ENCODE measurements around the gene PDE11A. TPM values are rescaled to one million over a fixed set of nuclear protein-coding genes. Genes with fewer than 3 reads are reported as not detected.

PDE11A gene
- total and polyA plus RNA-seq, 2 experiments from 2014 or later, result 0.08 to 0.73 TPM

GRCh38 chr2:177714704-177715103 is 357.9 kb downstream of the PDE11A start:
- no peaks in the 10 kb centered on the region for H3K36me3 ChIP-seq (ENCODE audit: insufficient read depth)
- no peaks in the 10 kb centered on the region for H3K36me3 Mint-ChIP-seq (ENCODE audit: low read depth)
- ATAC-seq (peak; percentile 32; the same call in 1 of the 3 replicates), DNase-seq (ENCODE audit: low spot score) (no peak)
- no peaks in the 10 kb centered on the region for H3K4me1 ChIP-seq (ENCODE audit: insufficient read depth)
- H3K27ac ChIP-seq (ENCODE audit: low read depth), result no peak overlapping the region
- no peak overlapping the region for H3K4me3 Mint-ChIP-seq
- H2AFZ ChIP-seq, result peak overlapping the region; percentile 25
- H3K4me3 ChIP-seq, result no peak overlapping the region
- peaks cover 10% of the 10 kb centered on the region for H3K4me1 Mint-ChIP-seq
- TF ChIP-seq STAT1 (IDR thresholded peaks at IDR 0.05; ENCODE audit: unreplicated experiment), result no peak
- TF ChIP-seq, protein P1, sequence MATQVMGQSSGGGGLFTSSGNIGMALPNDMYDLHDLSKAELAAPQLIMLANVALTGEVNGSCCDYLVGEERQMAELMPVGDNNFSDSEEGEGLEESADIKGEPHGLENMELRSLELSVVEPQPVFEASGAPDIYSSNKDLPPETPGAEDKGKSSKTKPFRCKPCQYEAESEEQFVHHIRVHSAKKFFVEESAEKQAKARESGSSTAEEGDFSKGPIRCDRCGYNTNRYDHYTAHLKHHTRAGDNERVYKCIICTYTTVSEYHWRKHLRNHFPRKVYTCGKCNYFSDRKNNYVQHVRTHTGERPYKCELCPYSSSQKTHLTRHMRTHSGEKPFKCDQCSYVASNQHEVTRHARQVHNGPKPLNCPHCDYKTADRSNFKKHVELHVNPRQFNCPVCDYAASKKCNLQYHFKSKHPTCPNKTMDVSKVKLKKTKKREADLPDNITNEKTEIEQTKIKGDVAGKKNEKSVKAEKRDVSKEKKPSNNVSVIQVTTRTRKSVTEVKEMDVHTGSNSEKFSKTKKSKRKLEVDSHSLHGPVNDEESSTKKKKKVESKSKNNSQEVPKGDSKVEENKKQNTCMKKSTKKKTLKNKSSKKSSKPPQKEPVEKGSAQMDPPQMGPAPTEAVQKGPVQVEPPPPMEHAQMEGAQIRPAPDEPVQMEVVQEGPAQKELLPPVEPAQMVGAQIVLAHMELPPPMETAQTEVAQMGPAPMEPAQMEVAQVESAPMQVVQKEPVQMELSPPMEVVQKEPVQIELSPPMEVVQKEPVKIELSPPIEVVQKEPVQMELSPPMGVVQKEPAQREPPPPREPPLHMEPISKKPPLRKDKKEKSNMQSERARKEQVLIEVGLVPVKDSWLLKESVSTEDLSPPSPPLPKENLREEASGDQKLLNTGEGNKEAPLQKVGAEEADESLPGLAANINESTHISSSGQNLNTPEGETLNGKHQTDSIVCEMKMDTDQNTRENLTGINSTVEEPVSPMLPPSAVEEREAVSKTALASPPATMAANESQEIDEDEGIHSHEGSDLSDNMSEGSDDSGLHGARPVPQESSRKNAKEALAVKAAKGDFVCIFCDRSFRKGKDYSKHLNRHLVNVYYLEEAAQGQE (IDR thresholded peaks at IDR 0.05; ENCODE audit: unreplicated experiment), result no peak
- TF ChIP-seq, protein P2, sequence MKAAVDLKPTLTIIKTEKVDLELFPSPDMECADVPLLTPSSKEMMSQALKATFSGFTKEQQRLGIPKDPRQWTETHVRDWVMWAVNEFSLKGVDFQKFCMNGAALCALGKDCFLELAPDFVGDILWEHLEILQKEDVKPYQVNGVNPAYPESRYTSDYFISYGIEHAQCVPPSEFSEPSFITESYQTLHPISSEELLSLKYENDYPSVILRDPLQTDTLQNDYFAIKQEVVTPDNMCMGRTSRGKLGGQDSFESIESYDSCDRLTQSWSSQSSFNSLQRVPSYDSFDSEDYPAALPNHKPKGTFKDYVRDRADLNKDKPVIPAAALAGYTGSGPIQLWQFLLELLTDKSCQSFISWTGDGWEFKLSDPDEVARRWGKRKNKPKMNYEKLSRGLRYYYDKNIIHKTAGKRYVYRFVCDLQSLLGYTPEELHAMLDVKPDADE (IDR thresholded peaks at IDR 0.05), result no peak
- TF ChIP-seq CREB1 (CRISPR knock-in tag; IDR thresholded peaks at IDR 0.05; ENCODE audit: low read depth), result no peak
- no peaks in the 10 kb centered on the region for H3K79me2 ChIP-seq (replicated peaks; ENCODE audit: insufficient read depth)
- no peaks in the 10 kb centered on the region for H3F3A ChIP-seq (replicated peaks; ENCODE audit: low read depth)
- H3K9me3 Mint-ChIP-seq, result no peaks in the 10 kb centered on the region
- no peak overlapping the region for H3K27ac Mint-ChIP-seq
- peaks cover 6% of the 10 kb centered on the region for H3K27me3 Mint-ChIP-seq (ENCODE audit: insufficient read depth, low read depth, poor library complexity)
- H3K9me2 ChIP-seq (ENCODE audit: insufficient read depth), result no peaks in the 10 kb centered on the region
- H4K20me1 ChIP-seq (replicated peaks; ENCODE audit: insufficient read depth), result no peaks in the 10 kb centered on the region; the same call in 1 of the 2 replicates
- H3K4me2 ChIP-seq, result no peak overlapping the region
- no peaks in the 10 kb centered on the region for H3K27me3 ChIP-seq (ENCODE audit: insufficient read depth)

DNA sequence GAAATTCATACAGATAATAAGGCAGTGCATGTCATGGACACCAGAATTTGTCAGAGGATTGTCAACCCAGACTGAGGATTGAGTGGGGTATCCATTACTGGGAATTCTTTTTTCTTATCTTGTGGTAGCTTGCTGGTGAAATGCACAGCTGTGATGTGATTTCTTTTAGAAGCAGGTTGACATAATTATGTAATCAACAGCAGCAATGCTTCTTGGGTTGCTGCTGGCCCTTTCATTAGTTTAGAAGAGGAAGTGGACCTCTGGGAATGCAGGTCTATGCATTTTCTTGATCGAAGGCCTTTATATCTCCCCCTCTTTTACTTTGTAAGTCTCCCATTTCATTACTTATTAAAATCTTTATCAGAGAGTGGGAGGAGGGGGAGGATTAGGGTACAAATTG is 360.1 kb downstream of the PDE11A start:
- Mint-ChIP-seq H3K4me3 (no peak overlapping the region), H3K9me3 (no peaks in the 10 kb centered on the region), H3K36me3 (ENCODE audit: low read depth) (no peaks in the 10 kb centered on the region), H3K27ac (no peak overlapping the region), H3K4me1 (peaks cover 10% of the 10 kb centered on the region), H3K27me3 (ENCODE audit: insufficient read depth, low read depth, poor library complexity) (peaks cover 3% of the 10 kb centered on the region)
- Histone ChIP-seq H3K4me2 (no peak overlapping the region), H3K79me2 (replicated peaks; ENCODE audit: insufficient read depth) (no peaks in the 10 kb centered on the region), H2AFZ (no peak overlapping the region), H3K27ac (ENCODE audit: low read depth) (no peak overlapping the region), H3K36me3 (ENCODE audit: insufficient read depth) (no peaks in the 10 kb centered on the region), H4K20me1 (replicated peaks; ENCODE audit: insufficient read depth) (no peaks in the 10 kb centered on the region), H3K4me1 (ENCODE audit: insufficient read depth) (no peaks in the 10 kb centered on the region), H3F3A (replicated peaks; ENCODE audit: low read depth) (no peaks in the 10 kb centered on the region), H3K9me2 (ENCODE audit: insufficient read depth) (no peaks in the 10 kb centered on the region), H3K4me3 (no peak overlapping the region), H3K27me3 (ENCODE audit: insufficient read depth) (no peaks in the 10 kb centered on the region)
- ATAC-seq (no peak), DNase-seq (ENCODE audit: low spot score) (no peak)
- TF ChIP-seq STAT1 (IDR thresholded peaks at IDR 0.05; ENCODE audit: unreplicated experiment), result no peak
- no peak for TF ChIP-seq POLR2AphosphoS5 (IDR thresholded peaks at IDR 0.05; ENCODE audit: low read depth)
- no peak for TF ChIP-seq ZNF462 (CRISPR knock-in tag; IDR thresholded peaks at IDR 0.05)
- no peak for TF ChIP-seq ZNF114 (CRISPR knock-in tag; IDR thresholded peaks at IDR 0.05)
- no peak for TF ChIP-seq EZH2phosphoT487 (IDR thresholded peaks at IDR 0.05; ENCODE audit: unreplicated experiment)
- TF ChIP-seq JUNB (IDR thresholded peaks at IDR 0.05; ENCODE audit: unreplicated experiment), result no peak
- TF ChIP-seq NANOG (IDR thresholded peaks at IDR 0.05; ENCODE audit: borderline replicate concordance), result no peak
